A673 (cell line): ENCODE results near the gene SAMD3.

ENCODE experiments used
- EZH2 ChIP-seq: fragments of 200-600 bp; sonication (generic); IDR thresholded peaks from 2 replicates; pipeline ENCODE4 v1.6.1; 2017; ENCODE audit warnings: borderline replicate concordance, low read depth, mild to moderate bottlenecking, mixed read lengths, antibody characterized with exemption, low read length; ENCODE audit not compliant: poor library complexity, severe bottlenecking
- TF ChIP-seq, protein P1 (sequence below): fragments of 300-800, 200-600 bp; sonication (generic); conservative IDR thresholded peaks from 2 replicates; pipeline ENCODE4 v1.5.1; 2017; ENCODE audit warnings: low read depth, mild to moderate bottlenecking, antibody characterized with exemption, low read length, moderate library complexity, mixed read lengths

DNA sequence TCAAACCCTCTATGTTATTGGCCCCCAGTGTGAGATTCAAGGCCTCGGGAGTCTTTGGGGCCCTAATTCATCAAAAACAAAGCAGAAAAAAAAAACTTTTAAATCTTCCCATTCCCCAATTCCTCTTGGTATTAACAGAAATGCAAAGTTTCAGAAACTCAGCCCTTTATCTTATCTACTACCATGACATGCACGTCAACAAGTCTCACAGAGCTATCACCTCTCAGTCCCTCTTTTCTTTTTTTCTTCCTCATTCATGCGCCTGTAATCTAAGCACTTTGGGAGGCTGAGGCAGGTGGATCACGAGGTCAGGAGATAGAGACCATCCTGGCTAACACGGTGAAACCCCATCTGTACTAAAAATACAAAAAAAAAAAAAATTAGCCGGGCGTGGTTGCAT is 22.7 kb downstream of the SAMD3 start:
- TF ChIP-seq, protein P1, sequence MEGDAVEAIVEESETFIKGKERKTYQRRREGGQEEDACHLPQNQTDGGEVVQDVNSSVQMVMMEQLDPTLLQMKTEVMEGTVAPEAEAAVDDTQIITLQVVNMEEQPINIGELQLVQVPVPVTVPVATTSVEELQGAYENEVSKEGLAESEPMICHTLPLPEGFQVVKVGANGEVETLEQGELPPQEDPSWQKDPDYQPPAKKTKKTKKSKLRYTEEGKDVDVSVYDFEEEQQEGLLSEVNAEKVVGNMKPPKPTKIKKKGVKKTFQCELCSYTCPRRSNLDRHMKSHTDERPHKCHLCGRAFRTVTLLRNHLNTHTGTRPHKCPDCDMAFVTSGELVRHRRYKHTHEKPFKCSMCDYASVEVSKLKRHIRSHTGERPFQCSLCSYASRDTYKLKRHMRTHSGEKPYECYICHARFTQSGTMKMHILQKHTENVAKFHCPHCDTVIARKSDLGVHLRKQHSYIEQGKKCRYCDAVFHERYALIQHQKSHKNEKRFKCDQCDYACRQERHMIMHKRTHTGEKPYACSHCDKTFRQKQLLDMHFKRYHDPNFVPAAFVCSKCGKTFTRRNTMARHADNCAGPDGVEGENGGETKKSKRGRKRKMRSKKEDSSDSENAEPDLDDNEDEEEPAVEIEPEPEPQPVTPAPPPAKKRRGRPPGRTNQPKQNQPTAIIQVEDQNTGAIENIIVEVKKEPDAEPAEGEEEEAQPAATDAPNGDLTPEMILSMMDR = no peak
- no peak for TF ChIP-seq EZH2
